Lung (tissue), 12 donors: ENCODE data around the gene SDCBP2. TPM values are rescaled to one million over a fixed set of nuclear protein-coding genes. Genes with fewer than 3 reads are reported as not detected.

Experiments
- ATAC-seq: fragments of 200-7000 bp; cut with Tn5 transposase; one replicate; pipeline ENCODE4 v1.9.1; 2020; ENCODE audit warnings: moderate number of reproducible peaks; ENCODE audit not compliant: insufficient read depth, low FRiP score
- DNase-seq, 3 donors: peaks; one replicate each; pipeline ENCODE4 v3.0.0-alpha.2; 2013 to 2017
- H3K27ac ChIP-seq, 2 donors: one replicate each; pipeline ENCODE4 v1.5.1; 2013; ENCODE audit warnings: mild to moderate bottlenecking in 2 of 2, moderate library complexity in 2 of 2, control low read depth in 1 of 2, inconsistent platforms in 1 of 2, low read depth in 1 of 2, low read length in 1 of 2
- H3K27me3 ChIP-seq, 3 donors: one replicate each; pipeline ENCODE4 v1.5.1; 2013; ENCODE audit warnings: low read length in 2 of 3; ENCODE audit not compliant: control insufficient read depth in 3 of 3, insufficient read depth in 3 of 3
- H3K36me3 ChIP-seq, 4 donors: one replicate each; pipeline ENCODE4 v1.5.1; 2013; ENCODE audit warnings: low read length in 4 of 4, mild to moderate bottlenecking in 1 of 4, moderate library complexity in 1 of 4; ENCODE audit not compliant: control insufficient read depth in 4 of 4, insufficient read depth in 4 of 4
- H3K4me1 ChIP-seq, 5 donors: one replicate each; pipeline ENCODE4 v1.5.1; 2013; ENCODE audit warnings: low read length in 5 of 5, mild to moderate bottlenecking in 2 of 5, moderate library complexity in 1 of 5; ENCODE audit not compliant: control insufficient read depth in 5 of 5, insufficient read depth in 5 of 5
- H3K4me3 ChIP-seq: one replicate; pipeline ENCODE4 v1.5.1; 2013; ENCODE audit warnings: mild to moderate bottlenecking, control low read depth, moderate library complexity
- H3K9ac ChIP-seq, 2 donors: one replicate each; pipeline ENCODE4 v1.5.1; 2013; ENCODE audit warnings: low read length in 2 of 2, control low read depth in 1 of 2; ENCODE audit not compliant: insufficient read depth in 1 of 2
- H3K9me3 ChIP-seq, 4 donors: one replicate each; pipeline ENCODE4 v1.5.1; 2013; ENCODE audit warnings: low read length in 3 of 4, mild to moderate bottlenecking in 1 of 4, moderate library complexity in 1 of 4; ENCODE audit not compliant: control insufficient read depth in 4 of 4, insufficient read depth in 3 of 4
- CTCF ChIP-seq: IDR thresholded peaks from 2 replicates; pipeline ENCODE4 v1.5.1; 2012; ENCODE audit warnings: mild to moderate bottlenecking; ENCODE audit errors: control extremely low read depth, extremely low read depth
- WGBS, 2 donors: extraction: QIAGEN DNeasy Blood & Tissue Kit; methylation state at CpG; one replicate each; pipeline ENCODE4 v1.1.7; 2013; 5-methylcytosine and 5-hydroxymethylcytosine counted together
- polyA plus RNA-seq, 2 donors: library from polyadenylated mRNA; stranded (reverse); fragments of 200-250 nt; gene quantifications; one replicate each; pipeline ENCODE4 v1.2.1, GENCODE V29; 2013
- total RNA-seq, 2 donors: library from RNA; depleted of rRNA in 1 of 2; stranded (reverse); fragments of >200 nt in 1 of 2; gene quantifications; one replicate each; pipeline ENCODE4 v1.2.1, GENCODE V29; 2014 to 2021
- donor health status: control.
- donor health status: control.
- donor health status: Bipolar disorder and iron deficiency.
- donor health status: healthy.
- donor health status: DM: yes; HTN: yes; CAD: no.

SDCBP2 gene
- total and polyA plus RNA-seq, 4 donors = 3.5 to 18.1 (median 12.5) TPM

- H3K27me3 ChIP-seq = no peaks in the 10 kb centered on the region
- no peak overlapping the region for H3K4me3 ChIP-seq
- H3K27ac ChIP-seq = peak overlapping the region in 1 of 2 donors; percentile 73
- H3K9ac ChIP-seq = no peak overlapping the region
- TF ChIP-seq CTCF = no peak
- DNase-seq = peak in 1 of 3 donors; percentile 14
- H3K4me1 ChIP-seq = peaks cover 0 to 40% (median 5%) of the 10 kb centered on the region in 5 donors
- WGBS, 2 donors = 76 to 79% methylated on average over 2 of the region's 2 CpGs
- H3K36me3 ChIP-seq = peaks cover 0 to 6% (median 0%) of the 10 kb centered on the region in 4 donors
- no peaks in the 10 kb centered on the region for H3K9me3 ChIP-seq
- no peak for ATAC-seq
Observed at GRCh38 chr20:1332749-1333300, 3.9 kb upstream of the SDCBP2 start.

- ATAC-seq (no peak), DNase-seq (no peak)
- H3K4me1 ChIP-seq = peaks cover 0 to 42% (median 5%) of the 10 kb centered on the region in 5 donors
- no peaks in the 10 kb centered on the region for H3K9me3 ChIP-seq
- no peak for TF ChIP-seq CTCF
- H3K36me3 ChIP-seq = peaks cover 0 to 6% (median 0%) of the 10 kb centered on the region in 4 donors
- H3K9ac ChIP-seq = no peak overlapping the region
- peak overlapping the region in 1 of 2 donors; percentile 55 for H3K27ac ChIP-seq
- H3K27me3 ChIP-seq = no peaks in the 10 kb centered on the region
- H3K4me3 ChIP-seq = no peak overlapping the region
- WGBS, 2 donors = 93 to 96% methylated on average over 6 of the region's 6 CpGs
Observed at GRCh38 chr20:1331801-1332453, 3.0 kb upstream of the SDCBP2 start.

- Histone ChIP-seq H3K4me3 (no peak overlapping the region), H3K27ac (peak overlapping the region; percentile 69 to 71), H3K4me1 (peaks cover 4 to 43% (median 6%) of the 10 kb centered on the region in 5 donors), H3K27me3 (no peaks in the 10 kb centered on the region), H3K36me3 (peaks cover 0 to 6% (median 0%) of the 10 kb centered on the region in 4 donors), H3K9ac (no peak overlapping the region), H3K9me3 (no peaks in the 10 kb centered on the region)
- TF ChIP-seq CTCF = no peak
- no peak for DNase-seq
- 98 to 99% methylated on average over 2 of the region's 2 CpGs for WGBS, 2 donors
- no peak for ATAC-seq
Observed at GRCh38 chr20:1331101-1331500, 2.2 kb upstream of the SDCBP2 start.
